ENCODE measurements around the gene TSC22D3.

TSC22D3 gene

GRCh38 chrX:107750861-107751445, 24.6 kb downstream of the TSC22D3 start:
- H3K4me3 ChIP-seq (ENCODE audit: control insufficient read depth, low read depth, low read length): no peak overlapping the region
- no peak for TF ChIP-seq CTCF (conservative IDR thresholded peaks at IDR 0.05; ENCODE audit: control insufficient read depth, insufficient read depth, low read depth, low read length)
- DNase-seq (ENCODE audit: low read depth): no peak

- H3K4me3 ChIP-seq (ENCODE audit: control insufficient read depth, low read depth, low read length): no peak overlapping the region
- no peak for TF ChIP-seq CTCF (conservative IDR thresholded peaks at IDR 0.05; ENCODE audit: control insufficient read depth, insufficient read depth, low read depth, low read length)
- DNase-seq (ENCODE audit: low read depth): no peak
Measured at GRCh38 chrX:107750263-107750662, 25.3 kb downstream of the TSC22D3 start.

GRCh38 chrX:107748506-107748905, 27.1 kb downstream of the TSC22D3 start:
- no peak for TF ChIP-seq CTCF (conservative IDR thresholded peaks at IDR 0.05; ENCODE audit: control insufficient read depth, insufficient read depth, low read depth, low read length)
- no peak for DNase-seq (ENCODE audit: low read depth)

GRCh38 chrX:107747596-107748161, 27.9 kb downstream of the TSC22D3 start:
- H3K4me3 ChIP-seq (ENCODE audit: control insufficient read depth, low read depth, low read length): no peak overlapping the region
- peak; percentile 66 for DNase-seq (ENCODE audit: low read depth)
- TF ChIP-seq CTCF (conservative IDR thresholded peaks at IDR 0.05; ENCODE audit: control insufficient read depth, insufficient read depth, low read depth, low read length): no peak

More at GRCh38 chrX:107748506-107748905, 27.1 kb downstream of the TSC22D3 start:
- no peak overlapping the region for H3K4me3 ChIP-seq (ENCODE audit: control insufficient read depth, low read depth, low read length)

- no peak for DNase-seq (ENCODE audit: low read depth)
- H3K4me3 ChIP-seq (ENCODE audit: control insufficient read depth, low read depth, low read length): no peak overlapping the region
- no peak for TF ChIP-seq CTCF (conservative IDR thresholded peaks at IDR 0.05; ENCODE audit: control insufficient read depth, insufficient read depth, low read depth, low read length)
Measured at GRCh38 chrX:107744868-107745267, 30.7 kb downstream of the TSC22D3 start.

GRCh38 chrX:107743995-107744394, 31.6 kb downstream of the TSC22D3 start:
- no peak overlapping the region for H3K4me3 ChIP-seq (ENCODE audit: control insufficient read depth, low read depth, low read length)
- no peak for TF ChIP-seq CTCF (conservative IDR thresholded peaks at IDR 0.05; ENCODE audit: control insufficient read depth, insufficient read depth, low read depth, low read length)
- no peak for DNase-seq (ENCODE audit: low read depth)
